HG03432 (cell line): ENCODE measurements around the gene TGDS.
"Not testable (repeated sequence)": the region's sequence is repeated elsewhere in the genome, so short reads cannot be mapped to it uniquely, and the experiment has no call there.

ENCODE experiments used
- ATAC-seq: cut with Tn5 transposase; IDR thresholded peaks from one replicate; pipeline ENCODE4 v1.9.1; 2021; ENCODE audit warnings: mild to moderate bottlenecking, moderate library complexity; ENCODE audit not compliant: unreplicated experiment

TGDS gene, protein sequence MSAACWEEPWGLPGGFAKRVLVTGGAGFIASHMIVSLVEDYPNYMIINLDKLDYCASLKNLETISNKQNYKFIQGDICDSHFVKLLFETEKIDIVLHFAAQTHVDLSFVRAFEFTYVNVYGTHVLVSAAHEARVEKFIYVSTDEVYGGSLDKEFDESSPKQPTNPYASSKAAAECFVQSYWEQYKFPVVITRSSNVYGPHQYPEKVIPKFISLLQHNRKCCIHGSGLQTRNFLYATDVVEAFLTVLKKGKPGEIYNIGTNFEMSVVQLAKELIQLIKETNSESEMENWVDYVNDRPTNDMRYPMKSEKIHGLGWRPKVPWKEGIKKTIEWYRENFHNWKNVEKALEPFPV

GRCh38 chr13:94595950-94596574 lies at the start of gene TGDS:
TGDS (minus strand) TSS chr13:94596152; CDS start chr13:94596136, 16 bp downstream.
- peak; percentile 98 for ATAC-seq

DNA sequence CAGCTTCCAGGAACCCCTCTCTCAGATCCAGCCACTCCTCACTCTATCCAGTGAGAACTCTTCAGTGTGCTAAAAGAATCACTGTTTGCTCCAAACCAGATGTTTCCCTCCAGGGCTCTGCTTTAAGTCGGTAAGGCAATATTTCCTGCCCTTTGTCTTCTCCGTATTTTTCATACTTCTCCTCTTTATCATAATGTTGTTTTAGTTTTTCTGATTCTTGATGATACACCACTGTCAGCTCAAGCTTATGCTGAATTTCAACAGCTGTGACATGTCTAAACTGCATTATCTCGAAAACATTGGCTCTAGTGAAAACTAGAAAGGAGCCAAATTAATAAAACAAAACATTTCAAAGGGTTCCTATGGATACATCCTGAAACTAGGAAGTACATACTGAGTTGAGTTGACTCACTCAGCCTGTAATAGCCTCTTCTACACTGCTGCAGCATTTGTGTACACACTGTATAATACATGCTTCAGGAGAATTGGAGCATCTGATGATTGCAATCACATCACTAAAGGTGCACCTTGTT lies 45.5 kb upstream of the TGDS start:
- no peak for ATAC-seq

DNA sequence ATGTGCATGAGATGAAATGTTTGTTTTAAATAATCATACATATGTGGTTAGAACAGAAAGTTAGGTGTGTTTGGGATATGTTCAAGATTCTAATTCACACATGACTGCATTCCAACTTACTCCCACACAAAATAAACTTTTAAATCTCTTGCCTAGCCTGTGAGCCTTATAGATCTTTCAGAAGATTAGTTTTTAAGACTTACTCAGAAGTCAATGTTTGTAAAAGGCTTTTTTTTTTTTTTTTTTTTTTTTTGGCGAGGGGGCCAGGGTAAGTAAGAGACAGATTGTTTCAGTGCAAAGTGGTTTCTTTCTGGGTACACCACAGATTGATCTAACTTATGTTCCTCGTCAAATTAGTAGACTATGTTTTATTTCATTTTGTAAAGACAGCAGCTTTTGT lies 44.8 kb upstream of the TGDS start:
- no peak for ATAC-seq

DNA sequence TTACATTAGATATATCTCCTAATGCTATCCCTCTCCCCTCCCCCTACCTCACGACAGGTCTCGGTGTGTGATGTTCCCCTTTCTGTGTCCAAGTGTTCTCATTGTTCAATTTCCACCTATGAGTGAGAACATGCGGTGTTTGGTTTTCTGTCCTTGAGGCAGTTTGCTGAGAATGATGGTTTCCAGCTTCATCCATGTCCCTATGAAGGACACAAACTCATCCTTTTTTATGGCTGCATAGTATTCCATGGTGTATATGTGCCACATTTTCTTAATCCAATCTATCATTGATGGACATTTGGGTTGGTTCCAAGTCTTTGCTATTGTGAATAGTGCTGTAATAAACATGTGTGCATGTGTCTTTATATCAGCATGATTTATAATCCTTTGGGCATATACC lies 41.7 kb upstream of the TGDS start:
- not testable (repeated sequence) for ATAC-seq

DNA sequence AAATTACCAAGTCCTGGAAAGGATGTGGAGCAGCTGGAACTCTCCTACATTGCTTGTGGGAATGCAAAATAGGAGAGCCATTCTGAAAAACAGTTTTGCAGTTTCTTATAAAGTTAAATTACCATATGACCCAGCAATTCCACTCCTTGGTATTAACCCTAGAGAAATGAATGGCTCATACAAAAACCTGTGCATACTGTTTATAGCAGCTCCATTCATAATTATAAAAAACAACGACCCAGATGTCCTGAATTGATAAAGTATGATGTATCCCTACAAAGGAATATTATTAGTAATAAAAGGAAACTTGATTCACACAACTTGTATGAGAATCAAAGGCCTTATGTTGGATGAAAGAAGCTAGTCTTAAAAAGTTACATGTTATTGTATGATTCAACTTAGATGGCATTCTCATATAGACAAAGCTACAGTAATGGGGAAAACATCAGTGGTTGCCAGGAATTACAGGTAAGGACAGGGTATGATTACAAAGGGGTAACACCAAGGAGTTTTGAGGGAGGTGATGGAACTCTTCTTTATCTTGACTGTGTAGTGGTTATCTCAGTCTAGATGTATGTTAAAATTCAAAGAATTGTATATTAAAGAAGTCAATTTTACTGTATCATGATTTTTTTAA lies 41.1 kb upstream of the TGDS start:
- no peak for ATAC-seq

GRCh38 chr13:94636096-94636495 lies 40.1 kb upstream of the TGDS start:
- not testable (repeated sequence) for ATAC-seq

DNA sequence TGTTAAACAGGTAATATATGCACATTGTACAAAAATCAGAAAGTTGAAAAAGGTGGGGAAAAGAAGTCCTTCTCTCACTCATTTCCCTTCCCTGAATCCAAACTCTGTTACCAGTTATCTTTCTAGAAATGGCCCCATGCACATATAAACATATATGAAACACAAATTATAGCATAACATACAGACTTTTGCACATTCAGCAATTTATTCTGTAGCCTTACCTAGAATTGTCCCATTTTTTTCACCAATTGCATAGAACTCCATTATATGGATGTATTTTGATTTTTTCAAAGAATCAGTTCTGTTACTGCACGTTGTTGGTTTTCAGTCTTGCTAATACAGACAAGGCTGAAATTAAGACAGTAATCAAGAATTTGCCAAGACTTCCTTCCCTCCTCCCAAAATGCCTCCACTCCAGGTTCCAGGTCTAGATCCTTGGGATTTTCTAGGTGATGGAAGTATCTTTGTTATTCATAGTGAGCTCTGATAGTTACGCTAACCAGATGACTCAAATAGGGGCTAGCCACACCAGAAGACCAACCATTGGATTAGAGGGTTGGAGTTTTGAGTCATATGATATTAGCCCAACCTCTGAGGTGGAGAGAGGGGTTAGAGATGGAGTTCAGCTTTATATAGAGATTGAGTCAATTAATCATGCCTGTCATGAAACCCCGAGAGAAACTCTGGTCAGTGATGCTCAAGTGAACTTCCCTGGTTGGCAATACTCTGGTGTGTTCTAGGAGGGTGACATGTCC lies 36.5 kb upstream of the TGDS start:
- ATAC-seq = no peak

- no peak for ATAC-seq
Observed at GRCh38 chr13:94630858-94631257, 34.9 kb upstream of the TGDS start.

- no peak for ATAC-seq
Observed at GRCh38 chr13:94623316-94623715, 27.4 kb upstream of the TGDS start.

DNA sequence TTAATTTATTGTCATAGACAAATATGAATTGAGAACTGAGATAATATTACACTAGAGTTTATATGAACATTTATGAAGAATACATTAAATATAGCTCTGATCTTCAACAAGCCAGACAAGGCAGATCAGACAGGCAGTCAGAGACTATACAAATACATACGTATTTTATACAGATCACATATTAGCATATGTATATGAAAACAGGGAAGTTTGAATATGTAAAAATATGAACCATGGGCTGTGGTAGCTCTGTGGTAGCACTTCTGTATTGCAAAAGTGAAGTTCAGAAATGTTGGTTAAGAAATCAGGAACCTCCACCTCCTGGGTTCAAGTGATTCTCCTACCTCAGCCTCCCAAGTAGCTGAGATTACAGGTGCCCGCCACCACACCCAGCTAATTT lies 26.4 kb upstream of the TGDS start:
- ATAC-seq = no peak

DNA sequence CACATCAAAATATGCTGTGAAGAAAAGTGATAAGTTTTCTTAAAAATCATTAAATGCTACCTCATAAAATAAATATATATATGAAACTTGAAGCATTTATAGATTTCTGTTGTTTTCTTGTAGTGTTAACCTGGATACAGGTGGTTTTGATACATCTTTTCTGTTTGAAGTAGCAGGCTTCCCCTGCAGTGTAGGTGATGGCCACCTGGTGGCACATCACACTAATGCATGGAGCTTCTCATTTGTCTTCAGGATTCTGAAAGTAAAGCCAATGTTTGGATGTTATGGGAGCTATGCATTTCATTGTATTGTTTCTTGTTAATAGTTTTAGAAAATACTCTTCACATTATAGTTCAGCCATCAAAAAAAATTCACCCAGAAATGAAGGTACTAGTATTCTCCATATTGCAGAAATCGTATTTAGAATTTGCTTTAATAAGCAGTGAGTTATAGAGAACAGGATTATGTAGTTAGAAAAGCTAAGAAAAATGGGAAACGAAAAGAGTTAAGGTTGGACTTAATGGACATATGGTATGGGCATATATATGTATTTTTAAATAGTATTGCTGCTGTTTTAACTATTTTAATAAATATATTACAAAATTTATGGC lies 24.4 kb upstream of the TGDS start:
- peak; percentile 86 for ATAC-seq

DNA sequence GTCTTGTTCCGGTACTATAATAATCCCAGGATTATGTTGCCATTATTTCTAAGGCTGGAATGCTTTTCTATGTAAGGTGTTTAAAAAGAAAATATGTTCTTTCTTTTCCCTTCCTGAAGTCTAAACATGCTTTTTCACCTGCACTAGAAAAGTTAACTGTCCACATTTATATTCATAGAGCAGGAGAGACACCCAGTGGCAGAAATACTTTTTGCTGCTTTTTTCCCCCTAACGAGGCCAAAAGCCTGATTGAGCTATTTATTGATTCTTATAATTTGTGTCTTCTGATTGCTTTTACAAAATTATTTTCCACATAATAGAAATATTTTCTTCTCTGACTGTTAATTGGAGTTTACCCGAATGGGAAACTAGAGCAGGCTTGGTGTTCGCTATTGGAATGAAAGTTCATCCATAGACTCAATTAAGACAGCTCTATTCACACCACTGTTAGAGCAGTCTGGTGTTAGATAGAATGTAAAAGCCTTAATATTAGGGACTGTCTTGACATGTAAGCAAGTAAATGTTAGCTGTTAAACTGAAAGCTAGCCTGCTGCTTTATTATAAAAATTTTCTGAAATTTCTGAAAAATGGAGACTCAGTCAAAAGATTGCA lies 21.5 kb upstream of the TGDS start:
- peak; percentile 57 for ATAC-seq

DNA sequence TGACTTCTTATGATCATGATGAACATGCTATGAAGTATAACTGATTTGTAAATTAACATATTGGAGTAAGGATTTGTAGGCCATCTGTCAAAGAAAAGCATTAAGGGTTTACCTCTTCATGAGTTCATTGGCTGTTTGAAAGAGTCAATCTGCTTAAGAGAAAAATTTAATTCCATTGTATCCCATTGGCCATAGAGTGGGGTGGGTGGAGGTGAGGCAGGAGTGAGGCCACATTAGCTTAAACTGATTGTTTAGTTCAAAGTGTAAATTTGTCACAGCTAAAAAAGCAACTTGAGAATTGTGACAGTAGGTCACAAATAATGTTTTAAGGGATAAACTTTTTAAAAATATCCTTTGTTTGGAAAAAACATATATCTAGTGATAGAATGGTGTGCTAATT lies 17.1 kb upstream of the TGDS start:
- no peak for ATAC-seq

- no peak for ATAC-seq
Observed at GRCh38 chr13:94612050-94612449, 16.1 kb upstream of the TGDS start.

DNA sequence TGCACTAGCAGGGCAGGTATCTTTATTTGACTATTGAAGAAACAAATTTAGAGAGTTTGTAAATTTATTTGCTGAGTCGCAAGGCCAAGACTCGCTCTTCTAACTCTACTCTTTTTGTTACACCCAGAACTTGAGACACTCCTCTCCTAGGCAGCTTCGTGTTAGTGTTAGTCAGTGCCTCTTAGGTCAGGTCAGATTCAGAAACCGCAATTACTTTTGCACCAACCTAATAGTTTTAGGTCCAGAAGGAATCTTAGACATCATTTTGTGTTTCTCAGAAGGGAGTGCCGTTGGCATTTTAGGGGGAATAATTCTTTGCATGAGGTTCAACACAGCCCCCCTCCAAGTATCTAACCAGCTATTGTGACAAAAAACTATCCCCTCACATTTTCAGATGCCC lies 14.5 kb upstream of the TGDS start:
- ATAC-seq = no peak

GRCh38 chr13:94609196-94609595 lies 13.2 kb upstream of the TGDS start:
- ATAC-seq = no peak

GRCh38 chr13:94608586-94608985 lies 12.6 kb upstream of the TGDS start:
- ATAC-seq = no peak

- no peak for ATAC-seq
Observed at GRCh38 chr13:94607939-94608338, 12.0 kb upstream of the TGDS start.

- ATAC-seq = no peak
Observed at GRCh38 chr13:94607056-94607455, 11.1 kb upstream of the TGDS start.

GRCh38 chr13:94602467-94602866 lies 6.5 kb upstream of the TGDS start:
- ATAC-seq = no peak
